SJCRH30 (cell line): ENCODE results near the gene CDH15. TPM values are rescaled to one million over a fixed set of nuclear protein-coding genes. Genes with fewer than 3 reads are reported as not detected.

Source experiments
- DNase-seq, 2 experiments: peaks; one replicate each; pipeline ENCODE4 v3.0.0-alpha.2; 2015 to 2020
- H3K27ac ChIP-seq: fragments of 250-450 bp; sonication (Bioruptor Pico); 2 replicates; pipeline ENCODE4 v1.5.1; 2020; ENCODE audit warnings: mild to moderate bottlenecking, moderate library complexity
- H3K27me3 ChIP-seq: fragments of 250-450 bp; sonication (Bioruptor Pico); 2 replicates; pipeline ENCODE4 v1.5.1; 2020; ENCODE audit warnings: mild to moderate bottlenecking, moderate library complexity
- H3K36me3 ChIP-seq: fragments of 250-450 bp; sonication (Bioruptor Pico); 2 replicates; pipeline ENCODE4 v1.5.1; 2020; ENCODE audit warnings: mild to moderate bottlenecking, moderate library complexity
- H3K4me1 ChIP-seq: fragments of 250-450 bp; sonication (Bioruptor Pico); 2 replicates; pipeline ENCODE4 v1.5.1; 2020; ENCODE audit warnings: mild to moderate bottlenecking, moderate library complexity
- H3K4me3 ChIP-seq: fragments of 250-450 bp; sonication (Bioruptor Pico); 2 replicates; pipeline ENCODE4 v1.5.1; 2020; ENCODE audit warnings: mild to moderate bottlenecking, moderate library complexity
- H3K9me3 ChIP-seq: fragments of 250-450 bp; sonication (Bioruptor Pico); replicated peaks from 2 replicates; pipeline ENCODE4 v1.5.1; 2020; ENCODE audit warnings: mild to moderate bottlenecking, moderate library complexity
- total RNA-seq: library from RNA; depleted of rRNA; stranded (reverse); fragments of >200 nt; shearing (Covaris generic); gene quantifications from 2 replicates; pipeline ENCODE4 v1.2.3, GENCODE V29; 2014

Gene CDH15
- total RNA-seq, 1 experiment from 2014 or later, result 186 TPM

DNA sequence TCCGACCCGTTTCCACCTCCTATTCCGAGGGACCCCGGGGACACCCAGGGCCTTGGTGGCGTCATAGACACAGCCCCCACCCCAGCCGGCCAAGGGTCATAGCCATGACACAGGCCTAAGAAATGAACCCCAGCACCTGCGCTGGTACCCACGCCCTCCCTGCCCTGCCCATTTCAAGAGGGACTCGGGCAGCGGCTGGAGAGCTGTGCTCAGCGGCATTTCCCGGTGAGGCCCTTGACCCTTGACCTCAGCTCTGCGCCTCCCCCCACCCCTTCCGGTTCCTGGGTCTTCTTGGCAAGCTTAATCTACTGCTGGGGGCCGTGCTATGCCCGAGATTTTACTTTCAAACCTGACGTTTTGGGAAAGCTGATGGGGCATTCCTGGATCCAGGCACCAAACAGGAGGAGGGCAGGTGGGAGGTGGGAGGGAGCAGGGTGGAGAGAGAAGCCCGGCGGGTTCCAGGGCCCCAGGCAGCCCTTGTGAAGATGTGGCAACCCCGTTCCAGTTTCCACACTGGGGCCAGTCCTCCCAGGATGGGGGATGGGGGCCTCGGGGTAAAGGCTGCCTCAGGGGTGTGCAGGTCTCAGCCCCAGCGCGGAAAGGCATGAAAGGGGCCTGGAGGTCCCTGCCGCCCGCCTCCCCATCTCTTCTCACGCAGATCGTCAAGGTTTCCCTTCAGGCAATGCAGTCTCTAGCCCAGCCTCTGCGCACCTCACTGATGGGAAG, 28.7 kb downstream of the CDH15 start, which contains the start of gene SLC22A31:
Gene SLC22A31, minus strand, starts transcription at position 414 of the 726 bp plus-strand sequence. Its CDS starts 36 bp downstream, at position 378.
- peak; percentile 55 to 63 for DNase-seq
- Histone ChIP-seq H3K4me3 (no peak within 1 kb of the TSS), H3K9me3 (peaks cover 3% of the 10 kb centered on the region; the same call in 1 of the 2 replicates), H3K36me3 (peaks cover 6% of the 10 kb centered on the region), H3K27ac (no peak within 1 kb of the TSS), H3K27me3 (no peaks in the 10 kb centered on the region), H3K4me1 (peaks cover 32% of the 10 kb centered on the region)

DNA sequence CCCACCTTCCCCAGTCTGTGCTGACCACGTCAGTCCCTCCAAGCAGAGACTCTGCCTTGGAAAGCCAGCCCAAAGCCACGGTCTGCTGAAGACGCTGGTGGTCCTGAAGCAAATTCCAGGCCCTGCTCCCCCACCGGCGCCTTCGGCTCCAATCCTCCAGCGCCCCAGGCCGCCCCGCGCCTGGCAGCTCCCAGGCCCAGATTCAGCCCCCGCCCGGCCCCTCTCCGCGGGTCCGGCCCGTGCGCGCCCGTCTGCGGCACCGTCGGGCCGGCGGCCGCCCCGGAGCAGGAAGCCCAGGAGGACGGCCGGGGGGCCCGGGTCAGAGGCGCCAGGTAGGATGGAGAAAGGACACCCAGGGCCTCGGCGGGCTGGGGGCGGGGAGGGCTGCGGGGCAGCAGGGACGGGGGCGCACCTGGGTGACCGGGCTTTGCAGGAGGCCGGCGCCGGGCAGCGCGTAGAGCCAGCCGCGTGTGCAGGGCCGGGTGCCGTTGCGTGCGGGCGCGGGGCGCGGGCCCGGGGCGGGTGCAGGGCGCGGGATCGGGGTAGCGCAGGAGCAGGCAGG, 29.4 kb downstream of the CDH15 start:
- Histone ChIP-seq H3K27ac (no peak overlapping the region), H3K4me1 (peaks cover 32% of the 10 kb centered on the region), H3K36me3 (no peaks in the 10 kb centered on the region), H3K4me3 (no peak overlapping the region), H3K9me3 (peaks cover 3% of the 10 kb centered on the region; the same call in 1 of the 2 replicates), H3K27me3 (no peaks in the 10 kb centered on the region)
- DNase-seq, result peak in 1 of 2 experiments; percentile 22

DNA sequence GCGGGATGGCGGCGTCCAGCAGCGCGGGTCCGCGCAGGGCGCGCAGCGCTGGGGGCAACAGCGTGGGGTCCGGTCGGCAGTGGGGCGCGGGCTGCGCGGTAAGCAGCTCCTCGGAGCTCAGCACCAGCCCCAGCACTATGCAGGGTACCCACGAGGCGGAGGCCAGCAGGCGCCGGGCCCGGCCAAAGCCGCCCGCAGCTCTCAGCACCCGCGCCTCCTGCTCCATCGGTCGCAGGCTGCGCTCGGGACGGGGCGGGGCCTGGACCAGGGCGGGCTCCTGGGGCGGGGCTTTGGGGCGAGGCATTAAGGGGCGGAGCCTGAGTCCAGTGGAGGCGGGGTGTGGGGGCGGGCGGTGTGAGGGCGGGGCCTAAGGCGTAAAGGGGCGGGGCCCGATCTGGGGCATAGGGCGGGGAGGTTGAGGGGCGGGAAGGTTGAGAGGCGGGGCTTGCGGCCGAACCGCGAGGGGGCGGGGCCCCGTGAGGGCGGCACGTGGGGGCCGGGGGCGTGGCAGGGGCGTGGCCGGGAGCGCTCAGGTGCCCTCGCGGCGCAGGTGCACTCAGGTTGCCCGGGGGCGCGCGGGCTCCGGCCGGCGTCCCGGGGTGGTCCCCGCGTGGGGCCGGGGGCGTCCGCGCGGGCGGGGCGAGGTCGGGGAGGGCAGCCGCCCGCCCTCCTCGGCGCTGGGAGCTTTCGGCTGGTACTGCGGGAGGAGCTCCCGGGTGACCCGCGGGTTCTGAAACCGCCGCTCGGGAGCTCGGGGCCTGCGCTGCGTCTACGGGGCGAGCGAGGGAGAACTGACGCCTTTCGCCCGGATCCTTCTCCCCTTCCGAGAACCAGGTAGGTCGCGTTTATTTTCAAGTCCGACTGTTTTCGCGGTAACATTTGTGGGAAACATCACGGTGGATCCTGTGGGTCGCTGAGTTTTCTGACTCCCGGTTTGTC, 30.2 kb downstream of the CDH15 start:
- Histone ChIP-seq H3K36me3 (no peaks in the 10 kb centered on the region), H3K4me3 (no peak overlapping the region), H3K27me3 (no peaks in the 10 kb centered on the region), H3K4me1 (peaks cover 32% of the 10 kb centered on the region), H3K27ac (no peak overlapping the region), H3K9me3 (peaks cover 3% of the 10 kb centered on the region; the same call in 1 of the 2 replicates)
- peak; percentile 43 to 48 for DNase-seq

DNA sequence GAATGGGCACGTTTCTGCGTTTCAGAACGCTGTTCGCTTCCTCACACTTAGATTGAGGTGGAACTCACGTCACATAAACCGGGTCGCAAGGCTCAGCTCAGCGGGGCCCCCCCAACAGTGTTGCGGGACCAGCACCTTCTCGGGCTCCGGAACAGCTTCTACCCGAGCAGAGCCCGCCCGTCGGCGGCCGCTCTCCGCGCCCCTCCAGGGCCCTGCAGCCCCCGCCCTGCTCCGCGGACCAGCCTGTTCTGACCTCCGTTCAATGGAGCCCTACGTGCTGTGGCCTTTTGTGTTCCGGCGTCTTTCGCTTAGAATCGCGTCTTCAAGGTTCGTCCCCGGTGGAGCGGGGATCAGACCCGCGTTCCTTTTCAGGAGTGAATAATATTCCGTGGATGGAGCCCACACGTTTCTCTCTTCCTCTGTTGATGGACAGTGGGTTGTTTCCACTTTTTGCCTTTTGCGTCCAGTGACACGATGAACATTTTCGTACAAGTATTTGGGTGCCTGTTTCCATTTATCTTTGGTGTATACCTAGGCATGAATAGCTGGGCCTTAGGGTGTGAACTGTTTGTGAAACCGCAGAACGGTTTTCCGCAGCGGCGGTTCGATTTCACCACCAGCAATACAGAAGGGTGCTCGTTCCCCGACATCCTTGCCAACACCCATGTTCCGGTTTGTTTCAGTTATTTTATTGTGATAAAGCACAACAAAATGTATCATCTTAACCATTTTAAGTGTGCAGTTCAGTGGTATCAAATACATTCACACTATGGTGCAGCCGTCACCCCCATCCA, 31.1 kb downstream of the CDH15 start:
- Histone ChIP-seq H3K27ac (no peak overlapping the region), H3K27me3 (no peaks in the 10 kb centered on the region), H3K4me3 (no peak overlapping the region), H3K36me3 (no peaks in the 10 kb centered on the region), H3K9me3 (peaks cover 3% of the 10 kb centered on the region; the same call in 1 of the 2 replicates), H3K4me1 (peaks cover 25% of the 10 kb centered on the region)
- DNase-seq, result no peak

DNA sequence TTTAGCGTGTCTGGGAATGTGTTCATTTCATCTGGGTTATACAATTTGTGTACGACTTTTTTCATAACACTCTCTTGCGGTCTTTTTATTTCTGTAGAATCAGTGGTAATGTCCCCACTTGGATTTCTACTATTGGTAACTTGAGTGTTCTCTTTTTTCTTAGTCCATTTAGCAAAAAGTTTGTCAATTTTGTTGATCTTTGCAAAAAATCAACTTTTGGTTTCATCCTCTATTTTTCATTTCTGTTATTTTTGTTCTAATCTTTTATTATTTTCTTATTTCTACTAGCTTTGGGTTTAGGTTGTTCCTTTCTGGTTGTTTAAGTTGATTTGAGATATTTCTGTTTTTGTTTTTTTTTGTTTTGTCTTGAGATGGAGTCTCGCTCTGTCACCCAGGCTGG, 36.4 kb downstream of the CDH15 start:
- Histone ChIP-seq H3K4me3 (no peak overlapping the region), H3K27ac (no peak overlapping the region), H3K27me3 (no peaks in the 10 kb centered on the region), H3K36me3 (no peaks in the 10 kb centered on the region), H3K4me1 (peaks cover 9% of the 10 kb centered on the region), H3K9me3 (peaks cover 3% of the 10 kb centered on the region; the same call in 1 of the 2 replicates)
- no peak for DNase-seq

DNA sequence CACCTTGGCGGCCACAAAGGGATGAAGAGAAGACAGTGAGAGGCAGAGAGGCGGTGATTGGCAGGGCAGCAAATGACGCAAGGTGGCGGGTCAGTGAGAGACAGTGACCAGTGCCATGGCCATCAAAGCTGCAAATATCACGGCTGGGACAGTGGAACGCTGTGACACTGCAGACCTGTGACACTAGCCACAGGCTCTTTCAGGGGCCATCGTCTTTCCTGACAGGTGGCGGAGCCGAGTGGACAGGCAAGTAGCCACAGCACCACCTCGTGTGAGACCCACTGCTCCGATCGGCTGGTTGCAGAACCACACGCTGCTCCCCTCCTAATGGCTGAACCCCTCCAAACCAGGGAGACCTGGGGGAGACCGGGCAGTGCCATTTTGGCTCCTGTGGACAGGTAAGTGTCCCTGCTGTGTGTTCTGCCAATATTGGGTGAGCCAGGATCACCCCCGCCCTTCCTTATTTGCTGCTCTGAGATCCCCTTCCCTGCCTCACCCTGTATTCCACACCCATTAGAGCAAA, 38.0 kb downstream of the CDH15 start:
- Histone ChIP-seq H3K4me3 (no peak overlapping the region), H3K4me1 (peaks cover 9% of the 10 kb centered on the region), H3K27ac (no peak overlapping the region), H3K36me3 (no peaks in the 10 kb centered on the region), H3K9me3 (no peaks in the 10 kb centered on the region), H3K27me3 (no peaks in the 10 kb centered on the region)
- no peak for DNase-seq

DNA sequence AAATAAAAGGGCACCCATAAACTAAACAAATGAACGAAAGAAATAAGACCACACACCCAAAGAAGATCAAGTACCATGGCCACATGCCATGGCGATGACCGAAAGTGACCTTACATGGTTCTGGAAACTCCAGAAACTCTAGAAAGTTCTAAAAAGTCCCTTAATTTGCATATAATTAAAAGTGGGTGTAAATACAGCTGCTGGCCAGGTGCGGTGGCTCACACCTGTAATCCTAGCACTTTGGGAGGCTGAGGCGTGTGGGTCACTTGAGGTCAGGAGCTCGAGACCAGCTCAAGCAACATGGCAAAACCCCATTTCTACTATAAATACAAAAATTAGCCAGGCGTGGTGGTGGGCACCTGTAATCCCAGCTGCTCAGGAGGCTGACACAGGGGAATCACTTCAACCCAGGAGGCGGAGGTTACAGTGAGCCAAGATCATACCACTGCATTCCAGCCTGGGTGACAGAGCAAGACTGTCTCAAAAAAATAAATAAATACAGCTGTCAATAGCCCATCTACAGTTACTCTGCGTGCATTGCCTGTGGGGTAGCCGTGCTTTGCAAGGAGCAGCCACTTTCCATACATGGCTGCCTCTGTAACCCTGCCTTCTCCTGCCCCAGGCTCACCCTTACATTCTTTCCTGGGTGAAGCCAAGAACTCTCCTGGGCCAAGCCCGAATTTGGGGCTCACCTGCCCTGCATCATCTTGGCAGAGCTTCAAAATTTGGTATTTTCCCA, 38.8 kb downstream of the CDH15 start:
- Histone ChIP-seq H3K9me3 (no peaks in the 10 kb centered on the region), H3K36me3 (no peaks in the 10 kb centered on the region), H3K27ac (no peak overlapping the region), H3K4me1 (peaks cover 9% of the 10 kb centered on the region), H3K4me3 (no peak overlapping the region), H3K27me3 (no peaks in the 10 kb centered on the region)
- DNase-seq, result peak in 1 of 2 experiments; percentile 49

DNA sequence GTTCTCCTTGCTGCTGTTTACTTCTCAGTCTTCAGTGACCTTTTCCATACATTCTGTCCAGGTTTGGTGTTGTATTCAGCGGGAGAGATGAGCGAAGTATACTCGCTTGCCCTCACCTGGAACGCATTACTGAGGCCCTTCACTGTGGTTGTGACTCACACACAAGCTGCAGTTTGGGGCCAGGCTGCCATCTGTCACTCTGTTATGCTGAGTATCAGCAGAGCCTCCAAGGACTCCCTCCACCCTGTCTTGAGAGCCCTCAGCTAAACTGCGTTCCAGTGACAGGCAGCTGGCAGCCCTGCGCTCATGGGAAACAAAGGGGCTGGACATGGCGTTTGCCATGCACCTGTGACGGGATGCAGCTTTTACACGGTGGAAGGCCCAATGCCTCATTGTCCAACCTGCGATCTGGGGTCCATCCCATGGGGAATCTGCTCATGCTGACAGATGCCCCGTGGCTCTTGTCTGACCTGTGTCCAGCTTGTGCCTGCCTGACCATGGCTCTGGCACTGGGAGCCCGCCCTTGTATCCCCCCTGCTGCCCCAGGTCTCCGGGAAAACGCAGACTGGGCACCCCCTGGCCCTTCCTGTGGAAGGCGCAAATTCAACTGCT, 39.5 kb downstream of the CDH15 start:
- Histone ChIP-seq H3K27ac (no peak overlapping the region), H3K9me3 (no peaks in the 10 kb centered on the region), H3K27me3 (no peaks in the 10 kb centered on the region), H3K4me3 (no peak overlapping the region), H3K4me1 (peaks cover 9% of the 10 kb centered on the region), H3K36me3 (no peaks in the 10 kb centered on the region)
- peak in 1 of 2 experiments; percentile 49 for DNase-seq

DNA sequence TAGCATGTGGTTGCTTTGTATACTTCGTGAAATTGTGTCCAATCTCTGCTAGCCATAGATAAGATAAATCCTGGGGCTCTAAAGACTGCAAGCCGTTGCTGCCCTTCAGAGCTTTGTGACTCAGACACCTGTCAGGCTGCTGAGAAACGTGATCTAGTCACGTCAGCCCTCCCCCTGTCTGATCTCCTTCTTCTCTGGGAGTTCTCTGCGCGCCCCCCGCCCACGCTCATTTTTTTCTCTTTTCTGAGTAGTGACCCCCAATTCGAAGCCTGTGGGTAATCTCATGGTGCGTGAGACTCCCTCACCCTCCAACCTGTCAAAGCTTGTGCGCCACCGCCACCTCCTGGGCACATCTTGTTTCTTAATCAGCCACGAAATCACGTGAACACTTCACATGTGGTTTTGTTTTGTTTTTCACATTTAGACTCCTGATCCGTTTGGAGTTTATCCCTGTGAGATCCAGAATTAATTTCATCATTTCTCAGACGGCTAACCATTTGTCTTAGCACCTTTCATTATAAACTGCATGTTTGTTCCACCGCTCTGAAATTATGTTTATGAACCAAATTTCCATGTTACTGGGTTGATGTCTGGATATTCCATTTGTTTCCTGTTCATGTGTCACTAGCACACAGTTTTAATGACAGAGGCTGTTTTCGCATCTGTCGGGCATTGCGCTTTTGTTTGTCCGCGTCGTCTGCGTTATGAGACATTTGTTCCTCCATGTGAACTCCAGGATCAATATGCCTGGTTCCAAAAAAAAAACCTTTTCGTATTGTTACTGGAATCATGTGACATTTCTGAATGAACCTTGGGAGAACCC, 45.0 kb downstream of the CDH15 start:
- DNase-seq, result peak; percentile 81 to 90
- no peaks in the 10 kb centered on the region for H3K27me3 ChIP-seq
- H3K36me3 ChIP-seq, result peaks cover 17% of the 10 kb centered on the region
- H3K4me3 ChIP-seq, result peak overlapping the region; percentile 98
- H3K4me1 ChIP-seq, result peaks cover 3% of the 10 kb centered on the region; the same call in 1 of the 2 replicates
- no peaks in the 10 kb centered on the region for H3K9me3 ChIP-seq
- H3K27ac ChIP-seq, result peak overlapping the region; percentile 75

DNA sequence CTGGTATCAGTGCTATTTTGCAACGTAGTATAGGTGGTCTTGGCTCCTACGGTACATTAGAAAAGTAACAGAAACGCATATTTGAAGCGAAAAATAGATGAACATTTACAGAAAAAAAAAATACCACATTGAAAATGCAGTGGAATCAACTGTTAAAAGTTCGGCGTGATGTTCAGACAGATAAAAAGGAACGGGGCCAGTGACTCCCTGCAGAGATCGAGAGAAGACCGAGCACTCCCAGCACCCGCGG, 45.5 kb downstream of the CDH15 start:
- Histone ChIP-seq H3K4me1 (peaks cover 3% of the 10 kb centered on the region; the same call in 1 of the 2 replicates), H3K4me3 (peak overlapping the region; percentile 98), H3K36me3 (peaks cover 22% of the 10 kb centered on the region), H3K27me3 (no peaks in the 10 kb centered on the region), H3K27ac (peak overlapping the region; percentile 75), H3K9me3 (no peaks in the 10 kb centered on the region)
- no peak for DNase-seq

DNA sequence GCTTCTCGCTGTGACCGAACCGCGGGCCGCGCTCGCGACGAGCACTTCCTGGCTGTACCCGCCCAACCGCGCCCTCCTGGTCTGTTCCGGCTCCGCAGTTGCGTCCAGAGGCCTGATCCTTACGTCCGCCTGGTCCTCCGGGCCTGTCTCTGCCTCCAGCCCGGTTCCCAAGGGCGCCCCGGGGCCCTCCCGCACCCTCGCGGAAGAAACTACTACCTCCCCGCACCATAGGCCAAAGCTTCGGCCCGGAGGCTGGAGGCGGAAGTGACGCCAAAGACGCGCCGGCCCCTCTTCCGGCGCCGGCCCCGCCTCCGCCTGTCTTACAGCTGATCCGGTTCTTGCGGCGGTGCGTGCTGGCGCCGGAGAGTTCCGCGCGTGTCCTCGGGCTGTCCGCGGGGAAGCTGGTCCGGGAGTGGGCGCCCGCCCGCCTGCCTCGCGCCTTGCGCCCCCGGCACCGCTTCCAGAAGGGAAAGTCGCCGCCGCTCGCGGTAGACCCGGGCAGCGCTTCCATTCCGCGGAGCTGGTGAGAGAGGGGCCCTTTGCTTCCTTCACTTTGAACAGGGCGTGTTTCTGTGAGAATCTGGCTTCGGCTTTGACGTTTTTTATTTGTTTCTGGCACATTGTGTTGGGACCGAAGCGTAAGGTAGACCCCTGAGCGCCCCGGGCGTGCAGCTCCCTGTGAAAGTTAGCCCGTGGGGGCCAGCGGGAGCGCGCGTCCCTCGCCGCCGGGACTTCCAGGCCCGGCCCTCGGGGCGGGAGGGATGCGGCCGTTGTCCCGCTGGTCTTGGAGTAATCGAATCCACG, 46.0 kb downstream of the CDH15 start, which contains the start of gene ZNF778:
Gene ZNF778, plus strand, starts transcription at position 316 of the 804 bp plus-strand sequence. CDS start 3,425 bp downstream, outside the sequence.
- Histone ChIP-seq H3K9me3 (no peaks in the 10 kb centered on the region), H3K27me3 (no peaks in the 10 kb centered on the region), H3K36me3 (peaks cover 27% of the 10 kb centered on the region), H3K27ac (peak within 1 kb of the TSS; percentile 75), H3K4me1 (peaks cover 3% of the 10 kb centered on the region; the same call in 1 of the 2 replicates), H3K4me3 (peak within 1 kb of the TSS; percentile 98)
- DNase-seq, result peak; percentile 83 to 89

DNA sequence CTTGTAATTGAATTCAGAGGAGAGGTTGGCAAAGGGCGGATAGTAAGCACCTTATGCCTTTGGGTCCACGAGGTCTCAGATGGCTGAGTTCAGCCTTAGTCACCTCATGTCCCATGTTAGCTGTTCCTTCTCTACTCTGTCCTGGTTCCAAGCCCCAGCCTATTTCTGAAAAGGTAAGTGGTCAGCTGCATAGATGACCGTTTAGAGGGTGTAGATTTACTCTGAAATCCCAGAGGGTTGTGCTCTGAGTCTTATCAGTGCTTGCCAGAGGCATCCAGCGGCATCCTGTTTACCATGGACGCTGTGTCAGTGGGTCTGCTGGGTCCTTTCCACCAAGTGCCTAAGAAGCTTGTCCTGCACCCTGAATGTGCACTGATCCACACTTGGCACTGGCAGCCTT, 47.8 kb downstream of the CDH15 start:
- Histone ChIP-seq H3K4me1 (peaks cover 3% of the 10 kb centered on the region; the same call in 1 of the 2 replicates), H3K27ac (no peak overlapping the region), H3K9me3 (no peaks in the 10 kb centered on the region), H3K36me3 (peaks cover 41% of the 10 kb centered on the region), H3K27me3 (no peaks in the 10 kb centered on the region), H3K4me3 (no peak overlapping the region)
- DNase-seq, result no peak
